Liver (tissue), 9 donors: ENCODE measurements around the gene MADCAM1. TPM values are rescaled to one million over a fixed set of nuclear protein-coding genes. Genes with fewer than 3 reads are reported as not detected.

ENCODE experiments used
- DNase-seq: peaks from one replicate; pipeline ENCODE4 v3.0.0-alpha.2; 2017; ENCODE audit warnings: low spot score
- H3K27ac ChIP-seq, 2 donors: one replicate each; pipeline ENCODE4 v1.7.0; 2013; ENCODE audit warnings: inconsistent platforms in 2 of 2, low read length in 2 of 2, control low read depth in 1 of 2, low read depth in 1 of 2, mild to moderate bottlenecking in 1 of 2
- H3K27me3 ChIP-seq, 4 donors: one replicate each; pipeline versions ENCODE4 v1.6.1 to v1.7.0; 2013; ENCODE audit warnings: low read length in 3 of 4, inconsistent platforms in 1 of 4, mild to moderate bottlenecking in 1 of 4, moderate library complexity in 1 of 4; ENCODE audit not compliant: control insufficient read depth in 4 of 4, insufficient read depth in 4 of 4
- H3K36me3 ChIP-seq, 4 donors: one replicate each; pipeline versions ENCODE4 v1.6.1 to v1.7.0; 2013; ENCODE audit warnings: low read length in 3 of 4, mild to moderate bottlenecking in 3 of 4, low read depth in 1 of 4, moderate library complexity in 1 of 4; ENCODE audit not compliant: control insufficient read depth in 4 of 4, insufficient read depth in 3 of 4
- H3K4me1 ChIP-seq, 4 donors: one replicate each; pipeline versions ENCODE4 v1.6.1 to v1.7.0; 2013; ENCODE audit warnings: low read length in 3 of 4, mild to moderate bottlenecking in 3 of 4, moderate library complexity in 1 of 4; ENCODE audit not compliant: control insufficient read depth in 4 of 4, insufficient read depth in 4 of 4
- H3K4me3 ChIP-seq, 3 donors: one replicate each; pipeline versions ENCODE4 v1.6.1 to v1.7.0; 2013; ENCODE audit warnings: low read length in 3 of 3, control low read depth in 1 of 3, low read depth in 1 of 3, mild to moderate bottlenecking in 1 of 3
- H3K9ac ChIP-seq, 2 donors: one replicate each; pipeline ENCODE4 v1.7.0; 2013; ENCODE audit warnings: low read length in 2 of 2, mild to moderate bottlenecking in 2 of 2, moderate library complexity in 2 of 2, control low read depth in 1 of 2, low read depth in 1 of 2
- H3K9me3 ChIP-seq, 4 donors: one replicate each; pipeline versions ENCODE4 v1.6.1 to v1.7.0; 2013; ENCODE audit warnings: low read length in 3 of 4; ENCODE audit not compliant: control insufficient read depth in 4 of 4
- EGR1 ChIP-seq, 2 donors: IDR thresholded peaks; 2 replicates each; pipeline ENCODE4 v1.6.1; 2016 to 2018; ENCODE audit warnings: antibody characterized with exemption in 2 of 2, low read depth in 2 of 2
- FOXA1 ChIP-seq: IDR thresholded peaks from 2 replicates; pipeline ENCODE4 v1.6.1; 2016; ENCODE audit warnings: antibody characterized with exemption
- FOXA2 ChIP-seq: IDR thresholded peaks from 2 replicates; pipeline ENCODE4 v1.6.1; 2016; ENCODE audit warnings: antibody characterized with exemption
- GABPA ChIP-seq, 2 donors: IDR thresholded peaks in 1 of 2; conservative IDR thresholded peaks in 1 of 2; 2 replicates each; pipeline ENCODE4 v1.6.1; 2016; ENCODE audit warnings: antibody characterized with exemption in 2 of 2, mild to moderate bottlenecking in 1 of 2, moderate library complexity in 1 of 2
- HNF4A ChIP-seq, 2 donors: conservative IDR thresholded peaks; 2 replicates each; pipeline ENCODE4 v1.6.1; 2016; ENCODE audit warnings: antibody characterized with exemption in 2 of 2, mild to moderate bottlenecking in 2 of 2
- JUND ChIP-seq, 2 donors: IDR thresholded peaks; 2 replicates each; pipeline ENCODE4 v1.6.1; 2016; ENCODE audit warnings: antibody characterized with exemption in 2 of 2
- NR2F2 ChIP-seq: IDR thresholded peaks from 2 replicates; pipeline ENCODE4 v1.6.1; 2016; ENCODE audit warnings: antibody characterized with exemption
- RAD21 ChIP-seq, 2 donors: IDR thresholded peaks; 2 replicates each; pipeline ENCODE4 v1.6.1; 2016; ENCODE audit warnings: antibody characterized with exemption in 2 of 2, mild to moderate bottlenecking in 2 of 2
- RXRA ChIP-seq, 2 donors: IDR thresholded peaks; 2 replicates each; pipeline ENCODE4 v1.6.1; 2017 to 2018; ENCODE audit warnings: antibody characterized with exemption in 2 of 2, mild to moderate bottlenecking in 1 of 2
- SP1 ChIP-seq: IDR thresholded peaks from 2 replicates; pipeline ENCODE4 v1.6.1; 2018; ENCODE audit warnings: antibody characterized with exemption, mild to moderate bottlenecking
- TAF1 ChIP-seq: conservative IDR thresholded peaks from 2 replicates; pipeline ENCODE4 v1.6.1; 2016; ENCODE audit warnings: antibody characterized with exemption, mild to moderate bottlenecking
- YY1 ChIP-seq: IDR thresholded peaks from 2 replicates; pipeline ENCODE4 v1.6.1; 2016; ENCODE audit warnings: antibody characterized with exemption, mild to moderate bottlenecking
- WGBS: extraction: QIAGEN DNeasy Blood & Tissue Kit; methylation state at CpG from one replicate; pipeline ENCODE4 v1.1.7; 2013; 5-methylcytosine and 5-hydroxymethylcytosine counted together
- polyA plus RNA-seq, 2 donors: library from polyadenylated mRNA; stranded (reverse) in 1 of 2; unstranded in 1 of 2; fragments of 200-250 nt in 1 of 2; fragments of >200 nt in 1 of 2; fragmentation: Nextera tagmentation in 1 of 2; extraction: Ambion mirVana in 1 of 2; gene quantifications; one replicate each; pipeline versions ENCODE4 v1.2.1 to v1.2.3, GENCODE V29; 2013 to 2015
- total RNA-seq, 2 donors: library from RNA; depleted of rRNA; stranded (reverse); fragments of >200 nt; gene quantifications; one replicate each; pipeline ENCODE4 v1.2.3, GENCODE V29; 2014
- TF ChIP-seq, protein P1 (sequence below): IDR thresholded peaks from 2 replicates; pipeline ENCODE4 v1.6.1; 2016; ENCODE audit warnings: antibody characterized with exemption
- TF ChIP-seq, protein P2 (sequence below): IDR thresholded peaks from 2 replicates; pipeline ENCODE4 v1.6.1; 2016; ENCODE audit warnings: antibody characterized with exemption
- TF ChIP-seq, protein P3 (sequence below): fragments of 150-350 bp; IDR thresholded peaks from 2 replicates; pipeline ENCODE4 v1.5.1; 2017; ENCODE audit warnings: improper control_type of control experiment, low read depth, low read length; ENCODE audit not compliant: missing input control
- TF ChIP-seq, protein P4 (sequence below): IDR thresholded peaks from 2 replicates; pipeline ENCODE4 v1.6.1; 2016; ENCODE audit warnings: antibody characterized with exemption, mild to moderate bottlenecking
- donor health status: healthy.
- donor health status: healthy.
- donor health status: healthy.
- donor health status: healthy.
- donor health status: healthy.

The MADCAM1 gene
- total and polyA plus RNA-seq, 4 donors: 0.17 to 0.32 (median 0.24) TPM

DNA sequence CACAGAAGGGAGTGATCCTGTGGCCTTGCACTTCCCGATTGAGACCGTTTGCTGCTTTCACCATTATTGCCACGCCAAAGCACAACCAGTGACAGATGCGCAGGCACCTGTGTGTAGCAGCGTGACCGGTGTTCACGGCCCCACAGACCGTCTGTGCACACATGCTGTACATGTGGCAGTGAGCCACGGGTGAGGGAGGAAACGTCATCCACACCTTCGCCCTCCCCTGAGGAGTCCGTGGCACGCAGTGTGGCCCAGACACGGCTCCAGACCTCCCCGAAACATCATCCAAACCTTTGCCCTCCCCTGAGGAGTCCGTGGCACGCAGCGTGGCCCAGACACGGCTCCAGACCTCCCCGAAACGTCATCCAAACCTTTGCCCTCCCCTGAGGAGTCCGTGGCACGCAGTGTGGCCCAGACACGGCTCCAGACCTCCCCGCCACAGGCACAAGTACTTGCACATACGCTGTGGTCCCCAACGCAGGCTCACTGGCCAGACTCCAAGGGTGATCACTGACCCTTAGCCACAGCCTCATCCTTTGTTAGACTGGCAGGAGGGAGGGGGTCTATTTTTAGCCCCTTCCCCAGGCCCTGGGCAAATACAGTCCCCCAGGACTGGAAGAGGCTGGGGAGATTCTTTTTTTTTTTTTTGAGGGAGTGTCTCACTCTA is 27.6 kb upstream of the MADCAM1 start:
- H3K36me3 ChIP-seq: no peaks in the 10 kb centered on the region
- no peak for DNase-seq
- H3K4me3 ChIP-seq: no peak overlapping the region

DNA sequence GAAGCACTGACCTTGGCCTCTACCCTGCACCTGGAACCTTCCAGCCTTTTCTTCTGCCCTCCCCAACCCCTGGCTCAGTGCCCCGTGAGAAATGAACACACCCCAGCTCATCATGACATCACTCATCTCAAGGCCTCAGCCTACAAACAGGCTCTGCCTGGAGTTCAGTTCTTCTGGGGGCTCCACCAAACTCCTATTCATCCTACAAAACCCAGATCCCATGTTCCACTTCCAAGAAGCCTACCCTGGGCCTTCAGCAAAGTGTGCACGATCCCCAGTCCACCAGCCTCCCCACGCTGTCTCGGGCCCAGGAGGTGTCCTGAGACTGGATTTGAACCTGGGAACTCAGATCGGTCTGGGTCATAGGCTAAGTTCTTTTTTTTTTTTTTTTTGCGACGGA is 26.5 kb upstream of the MADCAM1 start:
- no peaks in the 10 kb centered on the region for H3K27me3 ChIP-seq
- no peaks in the 10 kb centered on the region for H3K36me3 ChIP-seq
- no peaks in the 10 kb centered on the region for H3K4me1 ChIP-seq
- no peaks in the 10 kb centered on the region for H3K9me3 ChIP-seq
- H3K9ac ChIP-seq: no peak overlapping the region
- DNase-seq: no peak
- TF ChIP-seq GABPA (IDR thresholded peaks at IDR 0.05 in 1 of 2, conservative IDR thresholded peaks at IDR 0.05 in 1 of 2) (no peak), RAD21 (IDR thresholded peaks at IDR 0.05) (no peak), TAF1 (no peak), YY1 (no peak), NR2F2 (no peak), EGR1 (IDR thresholded peaks at IDR 0.05; ENCODE audit: low read depth in 2 of 2) (no peak), SP1 (no peak), JUND (IDR thresholded peaks at IDR 0.05) (no peak), FOXA2 (no peak), HNF4A (conservative IDR thresholded peaks at IDR 0.05) (no peak), FOXA1 (no peak)
- TF ChIP-seq, protein P1, sequence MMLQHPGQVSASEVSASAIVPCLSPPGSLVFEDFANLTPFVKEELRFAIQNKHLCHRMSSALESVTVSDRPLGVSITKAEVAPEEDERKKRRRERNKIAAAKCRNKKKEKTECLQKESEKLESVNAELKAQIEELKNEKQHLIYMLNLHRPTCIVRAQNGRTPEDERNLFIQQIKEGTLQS: no peak
- TF ChIP-seq, protein P2, sequence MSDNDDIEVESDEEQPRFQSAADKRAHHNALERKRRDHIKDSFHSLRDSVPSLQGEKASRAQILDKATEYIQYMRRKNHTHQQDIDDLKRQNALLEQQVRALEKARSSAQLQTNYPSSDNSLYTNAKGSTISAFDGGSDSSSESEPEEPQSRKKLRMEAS: no peak
- TF ChIP-seq, protein P3, sequence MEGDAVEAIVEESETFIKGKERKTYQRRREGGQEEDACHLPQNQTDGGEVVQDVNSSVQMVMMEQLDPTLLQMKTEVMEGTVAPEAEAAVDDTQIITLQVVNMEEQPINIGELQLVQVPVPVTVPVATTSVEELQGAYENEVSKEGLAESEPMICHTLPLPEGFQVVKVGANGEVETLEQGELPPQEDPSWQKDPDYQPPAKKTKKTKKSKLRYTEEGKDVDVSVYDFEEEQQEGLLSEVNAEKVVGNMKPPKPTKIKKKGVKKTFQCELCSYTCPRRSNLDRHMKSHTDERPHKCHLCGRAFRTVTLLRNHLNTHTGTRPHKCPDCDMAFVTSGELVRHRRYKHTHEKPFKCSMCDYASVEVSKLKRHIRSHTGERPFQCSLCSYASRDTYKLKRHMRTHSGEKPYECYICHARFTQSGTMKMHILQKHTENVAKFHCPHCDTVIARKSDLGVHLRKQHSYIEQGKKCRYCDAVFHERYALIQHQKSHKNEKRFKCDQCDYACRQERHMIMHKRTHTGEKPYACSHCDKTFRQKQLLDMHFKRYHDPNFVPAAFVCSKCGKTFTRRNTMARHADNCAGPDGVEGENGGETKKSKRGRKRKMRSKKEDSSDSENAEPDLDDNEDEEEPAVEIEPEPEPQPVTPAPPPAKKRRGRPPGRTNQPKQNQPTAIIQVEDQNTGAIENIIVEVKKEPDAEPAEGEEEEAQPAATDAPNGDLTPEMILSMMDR: no peak
- H3K4me3 ChIP-seq: no peak overlapping the region
- H3K27ac ChIP-seq: no peak overlapping the region
- 75% methylated on average over 7 of the region's 7 CpGs for WGBS

More for the DNA sequence above, 27.6 kb upstream of the MADCAM1 start:
- no peaks in the 10 kb centered on the region for H3K9me3 ChIP-seq
- H3K9ac ChIP-seq: no peak overlapping the region
- TF ChIP-seq SP1 (no peak), YY1 (no peak), JUND (IDR thresholded peaks at IDR 0.05) (no peak), EGR1 (IDR thresholded peaks at IDR 0.05; ENCODE audit: low read depth in 2 of 2) (no peak), RXRA (IDR thresholded peaks at IDR 0.05) (no peak), FOXA2 (no peak)
- TF ChIP-seq, protein P4, sequence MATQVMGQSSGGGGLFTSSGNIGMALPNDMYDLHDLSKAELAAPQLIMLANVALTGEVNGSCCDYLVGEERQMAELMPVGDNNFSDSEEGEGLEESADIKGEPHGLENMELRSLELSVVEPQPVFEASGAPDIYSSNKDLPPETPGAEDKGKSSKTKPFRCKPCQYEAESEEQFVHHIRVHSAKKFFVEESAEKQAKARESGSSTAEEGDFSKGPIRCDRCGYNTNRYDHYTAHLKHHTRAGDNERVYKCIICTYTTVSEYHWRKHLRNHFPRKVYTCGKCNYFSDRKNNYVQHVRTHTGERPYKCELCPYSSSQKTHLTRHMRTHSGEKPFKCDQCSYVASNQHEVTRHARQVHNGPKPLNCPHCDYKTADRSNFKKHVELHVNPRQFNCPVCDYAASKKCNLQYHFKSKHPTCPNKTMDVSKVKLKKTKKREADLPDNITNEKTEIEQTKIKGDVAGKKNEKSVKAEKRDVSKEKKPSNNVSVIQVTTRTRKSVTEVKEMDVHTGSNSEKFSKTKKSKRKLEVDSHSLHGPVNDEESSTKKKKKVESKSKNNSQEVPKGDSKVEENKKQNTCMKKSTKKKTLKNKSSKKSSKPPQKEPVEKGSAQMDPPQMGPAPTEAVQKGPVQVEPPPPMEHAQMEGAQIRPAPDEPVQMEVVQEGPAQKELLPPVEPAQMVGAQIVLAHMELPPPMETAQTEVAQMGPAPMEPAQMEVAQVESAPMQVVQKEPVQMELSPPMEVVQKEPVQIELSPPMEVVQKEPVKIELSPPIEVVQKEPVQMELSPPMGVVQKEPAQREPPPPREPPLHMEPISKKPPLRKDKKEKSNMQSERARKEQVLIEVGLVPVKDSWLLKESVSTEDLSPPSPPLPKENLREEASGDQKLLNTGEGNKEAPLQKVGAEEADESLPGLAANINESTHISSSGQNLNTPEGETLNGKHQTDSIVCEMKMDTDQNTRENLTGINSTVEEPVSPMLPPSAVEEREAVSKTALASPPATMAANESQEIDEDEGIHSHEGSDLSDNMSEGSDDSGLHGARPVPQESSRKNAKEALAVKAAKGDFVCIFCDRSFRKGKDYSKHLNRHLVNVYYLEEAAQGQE: no peak
- TF ChIP-seq, protein P3: no peak
- no peaks in the 10 kb centered on the region for H3K4me1 ChIP-seq
- H3K27ac ChIP-seq: no peak overlapping the region
- WGBS: 81% methylated on average over 27 of the region's 27 CpGs
- no peaks in the 10 kb centered on the region for H3K27me3 ChIP-seq
